ENCODE measurements around the gene MSL3.

DNA sequence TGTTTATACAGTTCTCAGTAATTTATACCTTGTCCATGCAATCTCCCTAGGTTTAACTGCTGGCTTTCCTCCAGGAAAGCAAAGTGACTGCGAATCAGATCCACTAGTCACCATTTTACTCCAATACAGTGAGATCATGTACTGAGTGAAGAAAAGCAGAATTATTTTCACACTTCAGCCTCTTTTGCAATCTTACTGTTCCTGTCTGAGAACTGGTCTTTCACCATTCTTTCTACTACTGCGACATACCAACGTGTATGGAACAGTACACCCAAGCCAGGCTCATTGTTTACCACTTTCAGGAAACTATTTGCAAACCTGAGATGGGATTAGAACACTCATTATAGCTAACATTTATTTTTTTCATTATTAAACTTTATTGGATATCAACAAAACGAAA lies 8.0 kb upstream of the MSL3 start:
- TF ChIP-seq, protein P1, sequence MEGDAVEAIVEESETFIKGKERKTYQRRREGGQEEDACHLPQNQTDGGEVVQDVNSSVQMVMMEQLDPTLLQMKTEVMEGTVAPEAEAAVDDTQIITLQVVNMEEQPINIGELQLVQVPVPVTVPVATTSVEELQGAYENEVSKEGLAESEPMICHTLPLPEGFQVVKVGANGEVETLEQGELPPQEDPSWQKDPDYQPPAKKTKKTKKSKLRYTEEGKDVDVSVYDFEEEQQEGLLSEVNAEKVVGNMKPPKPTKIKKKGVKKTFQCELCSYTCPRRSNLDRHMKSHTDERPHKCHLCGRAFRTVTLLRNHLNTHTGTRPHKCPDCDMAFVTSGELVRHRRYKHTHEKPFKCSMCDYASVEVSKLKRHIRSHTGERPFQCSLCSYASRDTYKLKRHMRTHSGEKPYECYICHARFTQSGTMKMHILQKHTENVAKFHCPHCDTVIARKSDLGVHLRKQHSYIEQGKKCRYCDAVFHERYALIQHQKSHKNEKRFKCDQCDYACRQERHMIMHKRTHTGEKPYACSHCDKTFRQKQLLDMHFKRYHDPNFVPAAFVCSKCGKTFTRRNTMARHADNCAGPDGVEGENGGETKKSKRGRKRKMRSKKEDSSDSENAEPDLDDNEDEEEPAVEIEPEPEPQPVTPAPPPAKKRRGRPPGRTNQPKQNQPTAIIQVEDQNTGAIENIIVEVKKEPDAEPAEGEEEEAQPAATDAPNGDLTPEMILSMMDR (IDR thresholded peaks at IDR 0.05; ENCODE audit: poor library complexity, severe bottlenecking) = no peak
- TF ChIP-seq SMC3 (conservative IDR thresholded peaks at IDR 0.05; ENCODE audit: poor library complexity) = no peak
- no peak for TF ChIP-seq EZH2 (IDR thresholded peaks at IDR 0.05; ENCODE audit: borderline replicate concordance, insufficient read depth, low read length, poor library complexity, severe bottlenecking)
- no peak for TF ChIP-seq POLR2AphosphoS5 (IDR thresholded peaks at IDR 0.05)
- TF ChIP-seq MXI1 (conservative IDR thresholded peaks at IDR 0.05; ENCODE audit: poor library complexity, severe bottlenecking) = no peak
- TF ChIP-seq RAD21 (conservative IDR thresholded peaks at IDR 0.05) = no peak
- TF ChIP-seq, protein P2, sequence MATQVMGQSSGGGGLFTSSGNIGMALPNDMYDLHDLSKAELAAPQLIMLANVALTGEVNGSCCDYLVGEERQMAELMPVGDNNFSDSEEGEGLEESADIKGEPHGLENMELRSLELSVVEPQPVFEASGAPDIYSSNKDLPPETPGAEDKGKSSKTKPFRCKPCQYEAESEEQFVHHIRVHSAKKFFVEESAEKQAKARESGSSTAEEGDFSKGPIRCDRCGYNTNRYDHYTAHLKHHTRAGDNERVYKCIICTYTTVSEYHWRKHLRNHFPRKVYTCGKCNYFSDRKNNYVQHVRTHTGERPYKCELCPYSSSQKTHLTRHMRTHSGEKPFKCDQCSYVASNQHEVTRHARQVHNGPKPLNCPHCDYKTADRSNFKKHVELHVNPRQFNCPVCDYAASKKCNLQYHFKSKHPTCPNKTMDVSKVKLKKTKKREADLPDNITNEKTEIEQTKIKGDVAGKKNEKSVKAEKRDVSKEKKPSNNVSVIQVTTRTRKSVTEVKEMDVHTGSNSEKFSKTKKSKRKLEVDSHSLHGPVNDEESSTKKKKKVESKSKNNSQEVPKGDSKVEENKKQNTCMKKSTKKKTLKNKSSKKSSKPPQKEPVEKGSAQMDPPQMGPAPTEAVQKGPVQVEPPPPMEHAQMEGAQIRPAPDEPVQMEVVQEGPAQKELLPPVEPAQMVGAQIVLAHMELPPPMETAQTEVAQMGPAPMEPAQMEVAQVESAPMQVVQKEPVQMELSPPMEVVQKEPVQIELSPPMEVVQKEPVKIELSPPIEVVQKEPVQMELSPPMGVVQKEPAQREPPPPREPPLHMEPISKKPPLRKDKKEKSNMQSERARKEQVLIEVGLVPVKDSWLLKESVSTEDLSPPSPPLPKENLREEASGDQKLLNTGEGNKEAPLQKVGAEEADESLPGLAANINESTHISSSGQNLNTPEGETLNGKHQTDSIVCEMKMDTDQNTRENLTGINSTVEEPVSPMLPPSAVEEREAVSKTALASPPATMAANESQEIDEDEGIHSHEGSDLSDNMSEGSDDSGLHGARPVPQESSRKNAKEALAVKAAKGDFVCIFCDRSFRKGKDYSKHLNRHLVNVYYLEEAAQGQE (IDR thresholded peaks at IDR 0.05; ENCODE audit: borderline replicate concordance) = no peak
- no peak for TF ChIP-seq TAF1 (IDR thresholded peaks at IDR 0.05; ENCODE audit: low read depth)

Measured in neural cell (in vitro differentiated cells).